ENCODE measurements around the gene ARF6. TPM values are rescaled to one million over a fixed set of nuclear protein-coding genes. Genes with fewer than 3 reads are reported as not detected.

ARF6 gene
- total RNA-seq = 100 to 1,000 TPM; 131 to 161 TPM
- long read RNA-seq, transcript ARF6-201 (2 exons, 3,865 nt) = major isoform, 520 of 802 reads
- long read RNA-seq, partial matches to known transcripts = 0 of 802 reads
- long read RNA-seq, other reads (novel, unspliced or antisense) = 282 of 802 reads

DNA sequence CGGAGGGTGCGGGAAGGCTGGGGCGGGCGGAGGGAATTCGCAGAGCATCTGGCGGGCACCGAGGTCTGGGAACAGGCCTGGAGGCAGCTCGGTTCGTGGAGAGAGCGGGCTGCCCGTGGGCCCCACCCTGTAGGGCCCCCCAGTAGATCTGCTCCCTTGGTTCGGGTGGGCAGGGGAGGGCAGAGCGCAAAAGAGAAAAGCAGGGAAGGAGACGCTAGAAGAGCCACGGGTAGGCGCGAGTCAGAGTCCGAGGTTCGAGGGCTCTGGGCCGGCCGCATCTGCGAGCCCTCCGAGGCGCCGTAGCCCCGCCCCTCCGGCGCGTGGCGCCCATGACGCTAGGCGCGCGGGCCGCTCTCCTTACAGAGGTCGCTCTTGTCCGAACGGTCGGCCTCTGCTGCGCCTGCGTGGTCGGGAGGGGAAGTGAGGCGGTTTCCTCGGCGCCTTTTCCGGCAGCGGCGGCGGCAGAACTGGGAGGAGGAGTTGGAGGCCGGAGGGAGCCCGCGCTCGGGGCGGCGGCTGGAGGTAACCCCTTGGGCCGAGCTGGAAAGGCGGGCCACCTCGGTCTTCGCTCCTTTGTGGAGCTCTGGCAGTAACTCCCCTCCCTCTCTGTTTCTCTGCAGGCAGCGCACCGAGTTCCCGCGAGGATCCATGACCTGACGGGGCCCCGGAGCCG, at the start of gene ARF6:
Gene ARF6 (plus strand): TSS at position 447 of the 673 bp plus-strand sequence. CDS start 655 bp downstream, outside the sequence.
- ATAC-seq (peak; percentile 86), DNase-seq (peak; percentile 99)
- intact Hi-C loops (cut with DNase I, micrococcal nuclease) = no loop called here

DNA sequence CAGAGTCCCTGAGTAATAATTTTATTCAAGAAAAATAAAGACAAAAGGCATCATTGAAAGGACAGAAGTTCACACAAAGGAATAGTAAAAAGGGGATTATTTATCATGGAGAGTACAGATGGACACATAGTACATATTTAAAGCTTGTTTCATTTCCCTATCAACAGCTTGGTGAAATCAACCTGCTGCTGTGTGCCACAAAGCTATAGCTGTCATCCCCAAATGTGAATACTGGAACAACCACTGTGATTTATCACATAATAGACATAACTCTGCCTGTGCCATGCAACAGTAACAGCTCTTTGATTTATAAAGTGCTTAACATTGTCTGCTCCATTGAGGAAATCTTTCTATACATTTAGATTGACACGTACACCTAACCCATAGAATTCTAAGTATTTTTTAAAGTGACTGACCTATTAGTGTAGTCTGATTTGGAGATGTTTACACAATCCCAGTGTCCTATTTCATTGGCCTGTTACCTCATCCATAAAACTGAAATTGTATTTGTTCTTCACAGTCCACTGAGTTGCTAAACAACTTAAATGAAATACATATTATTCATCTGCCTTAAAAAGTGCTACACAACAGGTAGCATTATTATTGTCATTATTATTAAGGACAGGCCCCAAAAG, 43.6 kb upstream of the ARF6 start:
- intact Hi-C loops (cut with DNase I, micrococcal nuclease) = no loop called here
- ATAC-seq (no peak), DNase-seq (no peak)

DNA sequence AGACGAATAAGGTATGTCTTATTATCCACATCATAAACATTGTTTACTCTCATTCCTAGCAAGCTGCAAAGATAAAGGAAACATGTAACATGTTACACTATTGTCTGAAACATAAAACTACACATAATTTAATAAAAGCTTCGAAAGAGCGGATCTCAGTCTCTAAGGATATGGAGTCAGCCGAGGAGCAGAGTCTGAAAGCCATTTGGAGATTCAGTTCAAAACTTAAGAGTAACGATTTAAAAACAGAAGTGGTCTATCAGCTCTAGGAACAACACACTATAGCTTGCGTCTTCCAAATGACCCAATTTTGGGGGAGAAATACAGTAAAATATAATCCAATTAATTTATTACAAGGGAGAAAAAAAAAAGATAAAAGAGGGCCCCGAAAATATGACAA, 41.1 kb upstream of the ARF6 start:
- DNase-seq (no peak), ATAC-seq (no peak)
- intact Hi-C loops (cut with DNase I, micrococcal nuclease) = loop anchor here in 1 of 2 donors (10.0 kb wide), 1 partner anchor 263 kb away; the partner anchor contains the start of gene VCPKMT

DNA sequence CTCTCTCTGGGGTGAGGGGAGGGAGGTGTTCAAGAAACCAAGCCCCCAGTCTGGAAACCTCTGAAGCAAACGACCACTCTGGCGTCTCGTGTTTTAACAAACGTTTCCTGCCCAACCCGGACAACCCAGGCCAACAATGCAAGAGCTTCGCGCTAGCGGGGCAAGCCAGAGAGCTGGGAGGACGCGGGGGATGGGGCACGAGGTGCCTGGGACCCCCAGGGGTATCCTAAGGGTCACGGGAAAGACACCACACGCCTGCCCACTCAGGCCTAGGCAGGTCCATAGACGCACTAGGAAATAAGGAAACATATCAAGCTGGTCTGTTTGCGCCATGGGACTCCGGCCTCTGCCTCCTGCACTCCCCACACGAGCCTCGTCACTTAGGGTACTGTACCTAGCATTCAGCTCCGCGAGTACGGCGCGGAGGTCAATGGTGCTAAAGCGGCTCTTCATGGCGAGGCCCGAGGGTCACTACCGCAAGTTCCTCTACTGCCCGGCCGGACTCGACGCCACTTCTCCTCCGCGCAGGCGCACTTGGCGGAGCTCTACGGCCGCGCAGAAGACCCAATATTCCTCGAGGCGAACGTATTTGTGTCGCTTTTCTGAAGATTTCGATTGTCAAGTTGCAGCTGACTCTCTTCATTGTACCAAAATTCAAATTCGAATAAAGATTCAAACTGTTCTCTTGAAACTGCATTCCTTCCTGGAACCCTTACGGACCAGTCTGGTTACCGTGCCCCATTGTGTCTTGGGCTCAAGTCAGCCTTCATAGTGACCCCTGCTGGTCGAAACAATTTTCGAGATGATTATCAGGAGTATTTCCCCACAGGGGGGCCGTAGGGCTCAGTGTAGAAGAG, 40.4 kb upstream of the ARF6 start, which contains the start of gene NEMF:
Gene NEMF (minus strand): TSS at position 488 of the 857 bp plus-strand sequence. CDS start 35 bp downstream, at position 453.
- DNase-seq (peak; percentile 80 to 90), ATAC-seq (peak; percentile 79)
- intact Hi-C loops (cut with DNase I, micrococcal nuclease) = loop anchor here in 1 of 2 donors (10.0 kb wide), 1 partner anchor 262 kb away; the partner anchor contains the start of gene VCPKMT

DNA sequence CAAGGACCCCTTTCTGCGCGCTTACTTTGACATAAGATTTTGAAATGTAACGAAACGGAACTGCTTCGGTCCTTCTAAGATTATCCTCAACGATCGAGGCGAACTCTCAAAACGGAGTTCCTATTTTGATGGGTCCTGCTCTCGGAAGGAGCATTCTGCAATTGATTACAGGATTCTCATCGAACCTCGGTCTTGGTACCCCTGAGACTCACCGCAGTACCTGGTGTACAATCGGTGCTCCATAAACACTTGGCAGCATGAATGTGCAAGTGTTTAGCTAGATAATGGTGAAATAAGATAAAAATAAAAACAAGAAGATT, 39.8 kb upstream of the ARF6 start:
- intact Hi-C loops (cut with DNase I, micrococcal nuclease) = loop anchor here in 1 of 2 donors (10.0 kb wide), 1 partner anchor 262 kb away; the partner anchor contains the start of gene VCPKMT
- ATAC-seq (peak; percentile 4), DNase-seq (no peak)

DNA sequence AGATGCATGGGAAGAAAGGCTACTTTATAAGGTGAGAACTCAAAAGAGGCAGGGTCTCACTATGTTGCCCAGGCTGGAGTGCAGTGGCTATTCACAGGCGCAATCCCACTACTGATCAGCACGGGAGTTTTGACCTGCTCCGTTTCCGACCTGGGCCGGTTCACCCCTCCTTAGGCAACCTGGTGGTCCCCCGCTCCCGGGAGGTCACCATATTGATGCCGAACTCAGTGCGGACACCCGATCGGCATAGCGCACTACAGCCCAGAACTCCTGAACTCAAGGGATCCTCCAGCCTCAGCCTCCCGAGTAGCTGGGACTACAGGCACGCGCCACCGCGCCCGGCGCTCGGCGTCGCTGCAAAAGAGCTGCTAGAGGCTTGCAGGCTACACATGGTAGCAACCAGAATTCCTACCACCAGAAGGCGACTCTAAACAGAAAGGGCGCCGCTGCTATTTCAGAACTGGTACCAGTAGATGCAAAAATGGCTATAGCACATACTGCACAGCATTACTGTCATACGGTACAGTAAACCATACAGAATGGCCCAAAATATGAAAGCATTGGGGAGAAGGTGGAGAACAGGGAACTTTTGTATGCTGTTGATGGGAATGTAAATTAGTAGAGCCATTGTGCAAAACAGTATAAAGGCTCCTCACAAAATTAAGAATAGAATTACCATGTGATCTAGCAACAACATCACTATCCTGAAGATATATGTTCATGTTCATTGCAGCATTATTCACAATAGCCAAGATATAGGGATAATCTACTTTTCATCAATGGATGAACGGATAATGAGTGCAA, 39.1 kb upstream of the ARF6 start:
- peak; percentile 79 for ATAC-seq
- peak; percentile 80 for DNase-seq
- intact Hi-C loops (cut with DNase I, micrococcal nuclease) = loop anchor here in 1 of 2 donors (10.0 kb wide), 1 partner anchor 261 kb away; the partner anchor contains the start of gene VCPKMT

DNA sequence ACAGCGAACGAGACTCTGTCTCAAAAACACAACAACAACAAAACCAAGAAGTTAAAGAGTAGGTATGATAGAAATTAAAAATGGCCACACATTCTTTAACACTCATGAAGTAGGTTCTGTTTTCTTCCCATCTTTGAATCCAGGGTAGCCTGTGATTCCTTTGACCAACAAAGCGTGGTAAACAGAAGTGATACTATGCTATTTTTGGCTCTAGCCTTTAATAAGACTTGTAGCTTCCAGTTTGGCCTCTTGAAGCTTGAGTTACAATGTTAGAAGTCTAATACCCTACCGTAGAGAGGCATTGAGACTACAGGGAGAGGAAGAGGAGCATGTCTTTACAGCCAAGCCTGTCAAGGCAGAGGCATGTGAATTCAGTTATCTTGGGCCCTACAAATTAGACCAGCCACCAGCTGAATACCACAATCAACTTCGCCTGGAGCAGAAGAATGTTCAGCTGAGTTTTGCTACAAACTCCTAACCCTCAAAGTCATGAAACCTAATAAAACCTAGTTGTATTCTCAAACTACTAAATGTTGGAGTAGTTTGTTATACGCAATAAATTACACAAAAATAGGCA, 35.4 kb upstream of the ARF6 start:
- no peak for ATAC-seq
- intact Hi-C loops (cut with DNase I, micrococcal nuclease) = loop anchor here in 1 of 2 donors (10.0 kb wide), 1 partner anchor 257 kb away; the partner anchor contains the start of gene VCPKMT

DNA sequence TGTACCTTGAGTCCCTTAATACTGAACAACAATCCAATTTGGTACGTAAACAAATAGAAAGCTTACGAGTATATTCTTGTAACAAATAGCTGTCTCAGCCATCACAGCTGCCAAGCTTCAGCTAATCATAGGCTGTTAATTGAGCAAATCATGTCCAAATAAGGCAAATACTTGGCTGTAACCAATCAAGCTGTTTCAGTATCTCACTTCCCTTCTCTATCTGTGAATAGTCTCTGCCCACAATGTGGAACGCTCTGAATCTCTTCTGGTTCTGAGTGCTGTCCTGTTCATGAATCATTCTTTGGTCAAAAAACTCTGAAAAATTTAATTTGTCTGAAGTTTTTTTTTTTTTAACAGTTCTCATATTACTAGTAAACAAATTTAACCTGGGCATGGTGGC, 34.5 kb upstream of the ARF6 start:
- intact Hi-C loops (cut with DNase I, micrococcal nuclease) = loop anchor here in 1 of 2 donors (10.0 kb wide), 1 partner anchor 256 kb away; the partner anchor contains the start of gene VCPKMT
- ATAC-seq (no peak), DNase-seq (no peak)

More for the DNA sequence above, 35.4 kb upstream of the ARF6 start:
- DNase-seq = no peak

DNA sequence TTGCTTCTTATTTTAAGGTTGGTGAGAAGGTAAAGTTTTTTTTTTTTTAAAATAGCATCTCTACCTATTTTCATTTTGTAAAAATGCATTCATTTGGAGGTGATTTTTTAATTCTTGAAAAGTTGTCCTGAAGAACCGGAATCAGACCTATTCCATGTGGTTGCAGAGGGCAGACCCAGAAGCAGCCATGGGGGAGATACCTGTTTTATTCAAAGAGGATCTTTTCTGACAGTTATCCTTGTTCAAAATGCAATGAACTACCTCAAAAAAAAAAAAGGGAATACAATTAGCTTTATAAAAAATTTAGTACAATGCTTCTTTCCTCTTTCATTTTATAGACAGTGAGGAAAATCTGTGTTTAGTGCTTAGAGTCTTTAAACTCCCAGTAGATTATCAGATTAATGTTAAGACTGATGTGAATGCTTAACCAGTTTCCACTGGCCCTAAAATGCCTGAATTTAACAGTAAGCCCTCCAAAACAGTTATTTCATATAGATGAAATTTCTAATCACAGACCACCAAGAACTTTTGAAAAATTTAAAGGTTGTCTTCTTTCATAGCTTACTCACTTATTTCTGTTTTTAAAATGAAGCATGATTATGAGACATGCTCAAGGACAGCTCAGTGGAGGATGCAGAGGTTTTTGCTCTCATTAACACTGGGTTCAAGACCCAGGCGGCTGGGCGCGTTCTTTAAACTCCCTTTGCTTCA, 31.7 kb upstream of the ARF6 start:
- ATAC-seq = no peak
- DNase-seq = no peak
- intact Hi-C loops (cut with DNase I, micrococcal nuclease) = loop anchor here in 1 of 2 donors (5.0 to 10.0 kb wide), 2 partner anchors 144 to 246 kb away; no protein-coding TSS in a partner anchor

DNA sequence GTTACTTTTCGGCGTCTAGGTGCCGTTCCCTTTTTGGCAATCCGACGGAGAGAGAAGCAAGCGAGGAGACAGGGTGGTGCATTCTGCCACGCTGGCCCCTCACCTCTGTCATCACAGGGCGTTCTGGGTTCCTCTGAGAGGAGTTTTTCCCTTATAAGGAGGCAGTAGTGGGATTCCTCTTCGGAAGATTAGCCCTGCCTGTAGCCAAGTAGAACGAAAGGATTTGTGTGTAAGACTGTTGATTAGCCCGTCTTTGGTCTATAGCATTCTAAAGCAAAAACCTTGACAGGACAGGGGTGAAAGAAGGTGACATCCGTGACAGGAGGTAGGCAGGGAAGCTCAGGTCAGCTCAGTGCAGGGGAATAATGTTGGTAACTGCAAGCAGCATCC, 31.2 kb upstream of the ARF6 start:
- intact Hi-C loops (cut with DNase I, micrococcal nuclease) = loop anchor here in 1 of 2 donors (5.0 to 10.0 kb wide), 2 partner anchors 143 to 246 kb away; no protein-coding TSS in a partner anchor
- ATAC-seq (peak; percentile 16), DNase-seq (peak; percentile 67 to 69)

DNA sequence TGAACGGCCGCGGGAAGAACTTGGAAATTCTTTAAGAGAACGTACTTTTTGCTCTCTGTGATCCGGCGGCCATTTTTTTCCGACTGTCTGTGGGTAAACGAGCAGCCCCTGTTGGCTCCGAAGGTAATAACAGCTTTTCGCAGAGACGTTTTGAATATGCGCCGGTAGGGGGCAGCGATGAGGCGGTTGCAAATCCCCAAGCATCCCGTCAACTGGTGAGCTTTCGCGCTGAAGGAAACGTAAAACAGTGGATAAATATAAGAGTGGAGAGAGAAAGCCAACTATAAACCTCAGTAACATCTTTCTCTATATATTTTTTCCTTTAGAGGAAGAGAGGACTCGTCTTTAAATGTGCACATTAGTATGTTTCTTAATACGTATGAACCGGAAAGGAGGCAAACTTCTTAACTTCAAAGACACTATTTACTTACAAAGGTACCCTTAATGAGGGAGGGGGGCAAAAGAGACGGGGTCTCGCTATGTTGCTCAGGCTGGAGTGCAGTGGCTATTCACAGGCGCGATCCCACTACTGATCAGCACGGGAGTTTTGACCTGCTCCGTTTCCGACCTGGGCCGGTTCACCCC, 30.7 kb upstream of the ARF6 start:
- intact Hi-C loops (cut with DNase I, micrococcal nuclease) = loop anchor here in 1 of 2 donors (5.0 to 10.0 kb wide), 2 partner anchors 143 to 245 kb away; no protein-coding TSS in a partner anchor
- DNase-seq (peak; percentile 71 to 88), ATAC-seq (peak; percentile 52)

DNA sequence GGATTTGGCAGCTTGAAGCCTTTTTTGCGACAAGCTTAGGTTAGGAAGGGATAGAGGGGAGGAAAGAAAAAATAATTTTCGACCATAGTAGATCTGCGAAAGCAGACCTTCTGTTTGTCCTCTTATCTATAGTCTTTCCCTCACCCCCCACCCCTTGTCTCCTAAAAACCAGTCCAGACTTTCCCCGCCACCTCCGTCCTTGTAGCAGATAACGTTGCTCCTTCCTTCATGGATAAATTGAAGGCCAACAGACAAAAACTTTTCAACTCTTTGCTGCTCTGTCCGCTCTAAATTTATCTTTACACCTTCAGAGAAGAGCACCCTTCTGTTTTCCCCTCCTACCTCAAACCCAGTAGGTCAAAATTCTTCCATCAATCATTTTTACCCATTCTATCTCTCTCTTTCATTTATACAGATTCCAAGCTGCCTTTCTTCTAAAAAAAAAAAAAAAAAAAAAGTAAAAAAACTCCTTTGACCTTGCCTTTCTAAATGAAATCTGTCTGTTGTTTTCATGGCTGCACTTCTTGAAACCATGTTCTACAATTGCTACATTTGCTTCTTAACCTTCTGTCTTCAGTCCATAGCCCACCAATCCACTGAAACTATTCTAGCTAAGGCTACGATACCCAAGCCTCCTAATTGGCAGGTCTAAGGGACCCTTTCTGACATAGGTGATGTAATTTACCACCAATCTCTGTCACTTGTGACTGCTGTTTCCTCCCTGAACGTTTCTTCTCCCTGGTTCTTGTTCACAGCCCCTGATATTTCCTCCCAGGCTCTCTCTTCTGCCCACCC, 29.2 kb upstream of the ARF6 start:
- intact Hi-C loops (cut with DNase I, micrococcal nuclease) = loop anchor here in 1 of 2 donors (5.0 to 10.0 kb wide), 2 partner anchors 141 to 244 kb away; no protein-coding TSS in a partner anchor
- ATAC-seq (no peak), DNase-seq (no peak)

DNA sequence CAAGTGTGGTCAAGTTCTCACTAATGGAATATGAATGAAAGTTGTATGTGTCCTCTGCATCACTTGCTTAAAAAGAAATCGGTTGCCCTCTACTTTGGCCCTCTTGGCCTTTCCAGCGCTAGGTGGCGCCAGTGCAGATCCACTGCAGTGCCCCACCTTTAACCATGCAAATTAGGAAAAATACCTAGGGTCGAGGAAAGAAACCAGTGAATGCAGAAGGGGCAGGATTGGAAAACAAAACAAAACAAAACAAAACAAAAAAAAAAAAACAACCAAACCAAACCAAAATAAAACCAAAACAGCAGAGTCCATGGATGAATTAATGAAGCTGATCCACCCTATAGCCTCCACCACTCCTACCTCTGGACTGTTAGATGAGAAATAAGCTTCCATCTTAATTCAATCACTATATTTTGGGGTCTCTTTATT, 27.4 kb upstream of the ARF6 start:
- ATAC-seq (no peak), DNase-seq (peak; percentile 80 to 94)
- intact Hi-C loops (cut with DNase I, micrococcal nuclease) = loop anchor here in 1 of 2 donors (10.0 kb wide), 1 partner anchor 139 kb away; no protein-coding TSS in a partner anchor

DNA sequence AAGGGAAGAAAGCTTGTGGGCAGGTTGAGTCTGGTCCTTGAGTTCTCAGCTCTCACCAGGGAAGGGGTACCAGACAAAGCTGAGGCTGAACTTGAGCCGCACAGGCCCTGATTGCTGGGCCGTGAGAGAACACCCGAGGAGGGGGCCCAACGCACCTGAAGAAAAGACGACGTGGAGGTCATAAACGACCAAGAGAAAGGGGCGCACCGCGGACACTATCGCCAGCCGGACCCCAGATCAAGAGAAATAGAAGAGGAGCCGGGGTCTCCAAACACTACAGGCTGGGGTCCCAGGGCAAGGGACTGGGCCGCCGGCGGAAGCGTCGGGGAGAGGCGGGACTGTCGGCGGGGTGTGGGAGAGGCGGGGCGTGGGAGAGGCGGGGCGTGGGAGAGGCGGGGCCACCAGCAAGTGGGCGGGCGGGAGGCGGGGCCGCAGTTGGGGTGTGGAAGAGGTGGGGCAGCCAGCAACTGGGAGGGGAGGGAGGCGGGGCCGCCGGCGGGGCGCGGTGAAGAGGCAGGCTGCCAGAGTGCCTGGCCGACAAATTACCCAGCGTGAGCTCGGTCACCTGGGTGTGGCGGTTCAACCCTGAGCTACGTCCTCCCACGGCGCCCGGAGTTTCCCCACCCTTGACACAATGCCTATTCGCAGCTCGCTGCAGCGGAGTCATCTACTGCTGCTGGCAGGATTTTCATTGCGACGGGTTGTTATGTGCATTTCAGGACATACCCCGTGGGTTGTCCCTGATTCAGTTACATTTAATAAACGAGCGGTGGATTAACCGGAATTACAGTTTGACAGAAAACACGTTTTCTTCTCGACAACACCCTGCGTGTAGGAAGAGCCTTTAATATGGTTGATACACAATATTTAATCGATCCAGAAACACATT, 24.8 kb upstream of the ARF6 start:
- peak; percentile 93 for ATAC-seq
- DNase-seq = peak; percentile 98 to 99
- intact Hi-C loops (cut with DNase I, micrococcal nuclease) = loop anchor here in 1 of 2 donors (10.0 kb wide), 1 partner anchor 137 kb away; no protein-coding TSS in a partner anchor
